Fibroblast of skin of left quadriceps (primary cell): ENCODE measurements around the gene PSMG3.
"Not testable (repeated sequence)": the region's sequence is repeated elsewhere in the genome, so short reads cannot be mapped to it uniquely, and the experiment has no call there.

Experiments
- DNase-seq, 2 experiments: peaks; one replicate each; pipeline ENCODE4 v3.0.0-alpha.2; 2013; ENCODE audit warnings: low read depth in 2 of 2

The PSMG3 gene

DNA sequence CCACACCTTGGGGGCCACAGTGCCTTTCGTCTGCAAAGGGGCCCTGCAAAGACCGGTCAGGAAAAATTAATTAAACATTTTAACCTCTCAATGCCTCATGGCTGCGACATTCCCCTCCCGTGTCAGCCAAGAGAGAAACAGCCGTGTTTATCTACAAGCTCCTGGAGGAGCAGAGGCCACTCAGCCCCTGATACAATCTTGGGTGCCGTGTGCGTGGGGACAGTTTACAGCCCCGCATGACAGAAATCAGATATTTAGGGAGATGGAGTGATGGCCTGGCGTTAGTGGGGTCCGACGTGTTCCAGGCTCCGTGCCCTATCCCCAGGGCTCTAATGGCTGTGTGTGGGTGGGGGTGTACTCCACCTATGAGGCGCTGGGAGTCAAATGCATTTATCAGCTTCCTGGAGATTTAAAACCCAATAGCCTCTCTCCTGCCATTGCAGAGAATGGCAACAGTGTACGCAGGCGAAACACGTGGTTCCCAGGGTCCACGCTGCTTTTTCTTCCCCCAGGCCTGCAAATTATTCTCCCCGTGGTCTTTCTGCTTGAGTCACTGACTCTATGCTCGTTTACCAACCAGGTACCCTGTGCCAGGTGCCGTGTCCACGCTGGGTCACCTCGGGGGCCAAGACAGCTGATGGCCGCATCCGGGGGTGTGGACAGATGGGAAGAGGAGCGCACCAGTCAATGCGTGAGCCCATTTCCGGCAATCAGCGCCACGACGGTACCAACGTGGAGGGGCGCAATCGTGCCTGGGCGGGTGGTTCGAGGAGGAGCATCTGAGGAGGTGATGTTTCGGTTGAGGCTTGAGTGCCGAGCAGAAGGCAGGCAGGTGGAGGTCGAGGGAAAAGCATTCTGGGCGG, 26.6 kb upstream of the PSMG3 start:
- DNase-seq: no peak

DNA sequence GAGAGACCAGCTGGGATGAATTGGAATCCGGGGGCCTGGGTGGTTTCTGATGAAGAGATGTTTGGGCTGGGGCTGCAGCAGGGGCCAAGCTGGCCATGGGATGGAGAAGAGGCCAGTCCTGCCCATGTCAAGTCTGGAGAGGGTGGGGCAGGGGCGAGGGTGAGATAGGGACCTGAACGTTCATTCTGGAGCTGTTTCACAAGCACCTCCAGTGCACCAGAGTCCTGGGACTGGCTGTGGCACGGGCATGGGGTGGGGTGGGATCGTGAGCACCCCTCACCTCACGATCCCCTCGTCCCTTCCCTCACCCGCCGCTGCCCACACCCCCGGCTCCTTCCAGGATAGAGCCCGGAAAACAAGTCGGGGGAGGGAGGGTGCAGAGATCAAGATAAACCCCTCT, 25.8 kb upstream of the PSMG3 start:
- DNase-seq: no peak

DNA sequence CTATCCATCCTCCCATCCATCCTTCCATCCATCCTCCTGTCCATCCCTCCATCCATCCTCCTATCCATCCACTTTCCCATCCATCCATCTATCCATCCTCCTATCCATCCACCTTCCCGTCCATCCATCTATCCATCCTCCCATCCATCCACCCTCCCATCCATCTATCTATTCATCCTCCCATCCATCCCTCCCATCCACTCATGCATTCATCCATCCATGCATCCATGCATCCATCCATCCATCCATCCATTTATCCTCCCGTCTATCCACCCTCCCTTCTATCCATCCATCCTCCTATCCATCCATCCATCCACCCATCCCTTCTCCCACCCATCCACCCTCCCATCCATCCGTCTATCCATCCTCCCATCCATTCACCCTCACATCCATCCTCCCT, 25.2 kb upstream of the PSMG3 start:
- no peak for DNase-seq

DNA sequence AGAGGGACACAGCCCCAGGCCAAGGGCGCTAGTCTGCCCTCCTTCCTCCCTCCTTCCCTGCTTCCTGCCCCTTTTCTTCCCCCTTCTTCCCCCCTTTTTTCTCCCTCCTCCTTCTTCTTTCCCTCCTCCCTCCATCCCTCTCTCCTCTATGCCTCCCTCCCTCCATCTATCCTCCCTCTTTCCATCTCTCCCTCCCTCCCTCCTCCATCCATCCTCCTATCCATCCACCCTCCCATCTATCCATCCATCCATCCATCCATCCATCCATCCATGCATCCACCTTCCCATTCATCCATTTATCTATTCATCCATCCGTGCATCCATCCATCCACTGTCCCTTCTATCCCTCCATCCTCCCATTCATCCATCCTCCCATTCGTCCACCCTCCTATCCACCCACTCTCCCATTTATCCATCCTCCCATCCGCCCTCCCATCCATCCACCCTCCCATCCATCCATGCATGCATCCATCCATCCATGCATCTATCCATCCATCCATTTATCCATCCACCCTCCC, 24.1 kb upstream of the PSMG3 start:
- no peak for DNase-seq

DNA sequence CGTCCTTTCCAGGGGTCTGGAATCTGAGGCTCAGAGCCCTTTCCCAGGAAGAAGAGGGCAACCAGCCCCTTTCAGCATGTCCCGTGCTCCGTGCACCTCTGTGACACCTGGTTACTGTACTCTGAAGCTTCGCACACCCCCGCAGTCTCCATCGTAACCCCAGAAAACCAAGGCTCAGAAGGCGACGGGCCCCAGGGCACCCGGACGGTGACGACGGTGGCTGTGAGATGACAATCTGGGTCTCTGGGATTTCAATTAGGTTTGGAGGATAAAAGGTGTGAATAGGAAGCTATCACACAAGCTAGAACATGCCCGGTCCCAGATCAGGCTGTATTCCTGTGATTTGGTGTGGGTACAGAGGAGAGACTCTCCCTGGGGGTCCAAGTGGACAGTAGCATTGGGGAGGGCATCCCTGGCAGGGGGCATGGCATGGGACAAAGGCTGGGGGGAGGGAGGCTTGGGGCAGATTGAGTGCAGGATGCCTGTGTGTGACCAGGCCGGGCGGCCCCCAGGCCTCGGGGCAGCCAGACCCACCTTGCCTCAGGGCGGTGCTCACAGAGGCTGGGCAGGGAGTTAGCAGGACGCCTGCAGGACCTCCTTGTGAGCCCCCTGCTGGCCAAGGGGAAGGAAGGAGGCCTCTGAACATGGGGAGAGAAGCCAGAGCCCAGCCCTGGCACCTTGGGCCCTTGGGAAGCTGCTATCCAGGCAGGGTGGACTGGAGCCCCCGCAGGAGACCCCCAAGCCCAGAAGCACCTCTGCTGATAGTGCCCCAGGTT, 23.4 kb upstream of the PSMG3 start:
- DNase-seq: no peak

DNA sequence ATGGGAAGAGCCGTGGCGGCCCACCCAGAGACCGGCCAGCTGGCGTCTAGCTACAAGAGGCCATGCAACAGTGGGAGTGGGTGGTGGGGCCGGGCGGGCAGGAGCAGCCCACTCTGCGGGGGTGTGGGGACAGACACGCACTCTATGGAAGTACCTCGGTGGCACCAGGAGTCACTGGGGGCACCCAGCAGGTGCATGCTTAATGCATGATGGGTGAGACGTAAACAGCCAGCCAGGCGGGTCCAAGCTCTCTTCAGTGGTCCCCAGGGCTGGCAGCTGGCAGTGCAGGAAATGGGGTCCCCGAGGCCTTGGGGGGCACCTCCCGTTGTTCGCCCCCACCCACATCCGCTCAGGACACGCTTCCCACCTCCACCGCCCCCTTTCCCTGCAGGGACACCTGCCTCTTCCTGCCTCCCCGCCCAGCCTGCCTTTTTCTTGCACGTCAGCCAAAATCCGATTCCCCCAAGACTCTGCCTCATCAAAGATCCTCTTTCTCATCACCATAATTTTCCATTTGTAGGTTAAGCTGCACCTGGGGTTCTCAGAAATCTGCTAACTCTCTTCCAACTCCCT, 22.6 kb upstream of the PSMG3 start:
- no peak for DNase-seq

DNA sequence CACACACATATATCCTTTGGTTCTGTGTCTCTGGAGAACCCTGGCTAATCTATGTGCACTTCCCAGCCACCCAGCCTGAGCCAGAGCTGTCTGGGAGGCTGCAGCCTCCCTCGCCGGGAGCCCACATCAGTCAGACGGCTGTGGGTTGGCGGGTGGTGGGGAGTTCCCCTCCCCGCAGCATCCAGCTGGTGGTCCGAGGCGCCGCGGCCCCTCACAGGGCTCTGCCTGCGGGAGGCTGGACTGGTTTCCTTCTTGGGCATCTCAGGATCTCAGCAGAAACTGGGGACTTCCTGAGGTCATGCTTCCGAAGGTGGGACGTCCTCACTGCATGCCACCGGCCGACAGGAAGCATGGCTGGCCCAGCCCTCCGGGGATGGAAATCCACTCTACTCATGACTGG, 22.0 kb upstream of the PSMG3 start:
- DNase-seq: no peak

DNA sequence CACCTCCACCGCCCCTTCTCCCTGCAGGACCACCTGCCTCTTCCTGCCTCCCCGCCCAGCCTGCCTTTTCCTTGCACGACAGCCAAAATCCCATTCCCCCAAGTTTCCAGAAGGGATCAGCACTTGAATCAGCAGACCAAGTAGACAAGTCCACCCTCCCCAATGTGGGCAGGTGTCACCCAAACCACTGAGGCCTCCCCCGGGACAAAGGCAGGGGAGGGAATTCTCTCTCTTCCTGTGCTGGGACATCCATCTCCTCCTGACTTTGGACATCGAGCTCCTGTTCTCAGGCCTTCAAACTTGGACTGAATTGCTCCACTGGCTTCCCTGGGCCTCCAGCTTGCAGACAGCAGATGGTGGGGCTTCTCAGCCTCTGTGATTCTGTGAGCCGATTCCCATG, 21.6 kb upstream of the PSMG3 start:
- DNase-seq: no peak

DNA sequence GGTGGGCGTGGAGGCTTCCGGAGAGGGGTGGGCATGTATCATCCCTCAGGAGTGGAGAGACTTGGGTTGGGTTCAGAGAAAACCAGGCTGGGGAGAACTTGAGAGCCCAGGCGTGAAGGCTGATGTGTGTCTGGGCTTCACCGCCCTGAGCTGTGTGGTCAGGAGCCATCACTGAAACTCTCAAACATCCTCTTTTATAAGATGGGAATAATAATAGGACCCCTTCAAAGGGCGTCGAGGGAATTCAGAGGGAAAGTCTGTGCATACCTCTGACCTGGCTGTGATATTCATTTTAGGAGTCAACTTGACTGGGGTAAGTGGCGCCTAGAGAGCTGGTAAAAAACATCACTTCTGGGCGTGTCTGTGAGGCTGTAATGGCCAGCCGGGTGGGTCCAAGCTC, 21.1 kb upstream of the PSMG3 start:
- DNase-seq: no peak

DNA sequence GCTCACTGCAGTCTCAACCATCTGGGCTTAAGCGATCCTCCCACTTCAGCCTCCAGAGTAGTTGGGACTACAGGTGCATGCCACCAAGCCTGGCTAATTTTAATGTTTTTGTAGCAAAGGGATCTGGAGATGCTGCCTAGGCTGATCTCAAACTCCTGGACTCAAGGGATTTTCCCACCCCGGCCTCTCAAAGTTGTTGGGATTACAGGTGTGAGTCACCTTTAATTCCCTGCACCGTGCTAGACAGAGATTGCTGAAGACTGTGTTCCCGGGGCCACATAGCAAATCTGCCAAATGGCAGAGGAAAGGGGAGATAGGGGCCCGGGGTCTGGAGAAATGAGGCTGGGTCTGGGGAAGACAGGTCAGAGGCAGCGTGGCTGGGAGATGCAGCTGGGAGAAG, 20.6 kb upstream of the PSMG3 start:
- DNase-seq: no peak

DNA sequence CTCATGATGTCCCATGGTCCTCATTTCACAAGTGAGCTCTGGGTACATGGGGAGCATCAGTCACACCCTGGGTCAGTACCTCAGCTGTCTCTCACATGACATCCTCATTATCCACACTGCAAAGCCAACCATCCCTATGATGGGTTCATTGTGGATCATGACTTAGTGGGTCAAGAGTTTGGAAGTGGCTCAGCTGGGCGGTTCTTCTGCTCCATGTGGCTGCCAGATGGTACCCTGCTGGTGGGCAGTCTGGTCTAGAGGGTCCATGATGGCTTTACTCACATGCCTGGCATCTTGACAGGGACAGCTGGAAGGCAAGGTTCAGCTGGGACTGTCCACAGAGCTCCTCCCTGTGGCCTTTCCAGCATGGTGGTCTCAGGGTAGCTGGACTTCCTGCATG, 19.1 kb upstream of the PSMG3 start:
- DNase-seq: no peak

DNA sequence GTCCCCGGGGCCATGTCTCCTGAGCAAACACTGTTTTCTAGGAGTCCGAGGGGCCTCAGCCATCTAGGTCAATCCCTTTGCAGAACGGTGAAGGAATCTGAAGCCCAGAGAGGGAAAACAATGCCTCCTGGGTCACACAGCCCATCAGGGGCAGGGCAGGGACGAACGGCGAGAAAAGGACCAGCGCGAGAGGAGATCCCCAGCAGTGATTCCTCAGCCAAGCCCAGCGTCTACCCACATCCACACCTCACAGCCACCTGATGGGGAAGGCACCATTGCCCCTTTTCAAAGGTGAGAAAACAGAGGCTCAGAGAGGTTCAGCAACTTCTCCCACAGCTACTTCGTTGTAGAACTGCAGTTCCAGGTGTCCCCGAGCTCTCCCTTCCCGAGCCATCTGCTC, 17.9 kb upstream of the PSMG3 start:
- no peak for DNase-seq

DNA sequence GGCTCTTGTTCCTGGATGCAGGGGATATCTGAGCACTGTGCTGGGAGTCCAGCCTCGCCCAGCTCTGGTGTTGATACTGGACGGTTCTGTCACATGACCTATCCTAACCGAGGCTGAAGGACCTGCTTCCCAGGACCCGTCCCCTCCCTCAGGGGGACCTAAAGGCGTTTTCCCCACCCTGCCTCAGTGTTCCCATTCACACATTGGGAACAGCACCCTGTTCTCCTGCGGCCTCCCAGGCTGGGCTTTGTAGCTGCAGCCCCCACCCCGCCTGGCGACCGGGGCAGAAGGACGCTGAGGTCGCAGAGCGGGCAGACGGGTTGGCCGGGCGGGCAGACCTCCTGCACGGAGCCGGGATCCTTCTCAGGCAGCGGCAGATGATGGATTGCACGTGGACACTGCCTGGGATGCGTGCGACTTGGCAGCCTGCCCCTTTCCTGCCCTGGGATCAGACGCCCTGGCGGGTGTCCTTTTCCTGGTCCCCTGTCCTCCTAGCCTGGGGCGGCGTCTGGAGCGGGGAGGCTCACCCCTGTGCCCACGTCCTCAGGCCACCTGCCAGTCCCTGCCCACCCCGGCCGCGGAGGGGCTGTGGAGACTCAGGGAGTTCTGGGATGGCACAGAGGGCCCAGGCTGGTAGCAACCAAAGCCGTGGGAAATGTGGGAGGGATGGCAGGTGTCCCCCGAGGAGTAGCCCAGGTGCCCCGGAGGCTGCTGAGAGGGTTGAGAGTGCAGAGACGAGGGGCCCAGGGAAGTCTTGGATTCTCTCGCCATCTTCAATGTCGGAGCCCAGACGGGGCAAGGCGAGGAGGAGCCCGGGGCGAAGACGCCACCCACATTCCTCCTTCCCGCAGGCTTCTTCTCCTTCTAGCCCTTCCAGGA, 17.2 kb upstream of the PSMG3 start:
- no peak for DNase-seq

DNA sequence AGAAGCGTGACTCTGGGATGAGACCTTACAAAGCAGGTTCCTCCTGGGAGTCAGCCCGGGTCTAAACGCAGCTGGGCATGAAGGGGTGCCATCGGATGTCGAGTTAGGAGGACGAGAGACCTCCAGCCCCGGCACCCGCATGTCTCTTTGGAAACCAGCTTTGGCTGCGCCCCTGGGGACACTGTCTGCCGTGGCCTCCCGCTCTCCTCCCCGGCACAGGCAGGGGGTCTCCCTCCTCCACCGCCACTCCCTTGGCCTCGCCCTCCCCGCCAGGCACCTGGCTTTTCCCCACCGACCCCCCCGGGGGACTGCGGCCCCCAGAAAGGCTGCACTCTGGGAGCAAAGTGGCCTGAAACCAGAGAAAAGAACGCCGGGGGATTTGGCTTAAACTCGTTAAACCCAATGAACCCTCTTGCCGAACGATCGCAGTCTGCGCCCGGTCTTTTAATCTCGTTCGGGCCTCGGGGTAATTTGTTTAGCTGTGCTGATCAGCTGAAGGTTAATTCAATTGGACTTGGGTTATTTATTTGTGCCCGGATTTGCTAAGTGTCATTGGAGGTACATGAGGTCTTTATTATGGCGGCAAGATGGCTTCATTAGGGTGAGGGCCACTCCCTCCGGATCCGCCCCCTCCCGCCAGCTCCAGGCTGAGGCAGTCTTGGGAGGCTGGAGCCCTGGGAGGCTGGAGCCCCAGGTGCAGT, 16.4 kb upstream of the PSMG3 start:
- no peak for DNase-seq

DNA sequence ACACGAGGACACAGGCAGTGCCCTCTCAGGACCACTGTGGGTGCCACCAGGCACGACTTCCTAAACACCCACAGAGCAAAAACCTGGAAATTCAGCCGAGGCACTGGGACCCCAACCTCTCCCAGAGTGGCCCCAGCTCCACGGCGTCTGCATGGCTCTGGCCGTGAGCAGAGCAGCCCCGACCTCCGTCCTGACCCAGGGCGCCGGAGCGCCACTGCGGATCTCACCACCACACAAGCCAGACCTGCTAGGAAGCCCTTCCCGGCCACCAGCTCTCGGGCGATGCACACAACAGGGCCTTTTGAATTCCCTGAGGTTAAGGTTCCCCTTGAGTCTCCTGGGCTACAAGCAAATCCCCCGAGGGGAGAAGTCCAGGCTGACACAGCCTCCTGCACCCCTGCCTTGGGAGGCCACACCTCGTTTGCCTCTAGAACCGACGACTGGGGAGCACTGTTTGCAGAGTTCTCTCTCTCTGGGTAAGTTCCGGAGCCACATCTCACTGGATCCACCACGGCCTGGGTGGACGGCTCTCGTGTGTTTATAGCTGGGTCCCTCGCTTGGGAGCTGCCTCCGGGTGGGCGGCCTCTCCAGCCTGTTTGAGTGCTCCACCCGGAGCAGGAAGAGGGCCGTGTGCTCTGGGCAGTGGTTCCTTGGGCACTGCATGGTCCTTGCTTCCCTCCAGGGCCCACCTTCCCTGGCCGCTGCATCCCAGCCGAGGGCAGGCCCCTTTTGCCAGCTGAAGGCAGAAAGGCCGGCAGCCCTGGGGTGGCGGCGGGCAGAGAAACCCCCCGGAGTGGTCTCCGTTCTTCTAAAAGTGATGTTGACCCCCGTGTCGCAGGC, 15.5 kb upstream of the PSMG3 start:
- no peak for DNase-seq

DNA sequence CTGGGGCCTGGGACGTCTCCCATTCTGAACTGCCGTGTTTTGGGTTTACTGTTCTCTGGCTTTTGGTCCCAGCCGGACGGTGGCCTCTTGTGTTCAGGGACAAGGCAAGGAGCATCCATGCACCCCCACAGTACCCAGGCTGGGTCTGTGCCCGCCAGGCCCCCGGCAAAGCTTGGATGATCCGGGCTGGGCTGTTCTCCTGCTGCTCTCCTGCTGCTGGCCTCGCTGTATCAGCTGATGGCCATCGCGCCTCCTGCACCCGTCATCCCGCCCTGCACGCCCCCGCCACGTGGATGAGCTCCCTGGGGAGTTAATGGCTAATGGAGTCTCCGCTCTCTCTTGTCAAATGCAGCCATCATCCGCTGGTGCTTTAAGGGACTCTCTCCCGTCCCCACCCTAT, 14.9 kb upstream of the PSMG3 start:
- DNase-seq: no peak

DNA sequence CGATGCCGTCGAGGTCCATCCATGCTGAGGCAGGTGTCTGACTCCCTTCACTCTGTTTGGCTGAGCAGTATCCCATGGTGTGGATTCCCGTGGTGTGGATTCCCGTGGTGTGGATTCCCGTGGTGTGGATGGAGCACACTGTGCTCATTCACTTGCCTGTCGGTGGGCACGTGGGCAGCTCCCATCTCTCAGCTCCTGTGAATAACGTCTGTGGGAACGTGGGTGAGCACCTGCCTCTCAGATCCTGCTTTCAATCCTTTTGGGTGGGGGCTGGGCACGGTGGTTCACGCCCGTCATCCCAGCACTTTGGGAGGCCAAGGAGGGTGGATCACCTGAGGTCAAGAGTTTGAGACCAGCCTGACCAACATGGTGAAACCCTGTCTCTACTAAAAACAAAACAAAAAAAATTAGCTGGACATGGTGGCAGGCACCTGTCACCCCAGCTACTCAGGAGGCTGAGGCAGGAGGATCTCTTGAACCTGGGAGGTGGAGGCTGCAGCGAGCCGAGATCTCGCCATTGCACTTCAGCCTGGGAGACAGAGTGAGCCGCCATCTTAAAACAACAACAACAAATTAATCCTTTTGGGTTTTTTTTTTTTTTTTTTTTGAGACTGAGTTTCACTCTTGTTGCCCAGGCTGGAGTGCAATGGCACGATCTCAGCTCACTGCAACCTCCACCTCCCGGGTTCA, 13.6 kb upstream of the PSMG3 start:
- not testable (repeated sequence) for DNase-seq

DNA sequence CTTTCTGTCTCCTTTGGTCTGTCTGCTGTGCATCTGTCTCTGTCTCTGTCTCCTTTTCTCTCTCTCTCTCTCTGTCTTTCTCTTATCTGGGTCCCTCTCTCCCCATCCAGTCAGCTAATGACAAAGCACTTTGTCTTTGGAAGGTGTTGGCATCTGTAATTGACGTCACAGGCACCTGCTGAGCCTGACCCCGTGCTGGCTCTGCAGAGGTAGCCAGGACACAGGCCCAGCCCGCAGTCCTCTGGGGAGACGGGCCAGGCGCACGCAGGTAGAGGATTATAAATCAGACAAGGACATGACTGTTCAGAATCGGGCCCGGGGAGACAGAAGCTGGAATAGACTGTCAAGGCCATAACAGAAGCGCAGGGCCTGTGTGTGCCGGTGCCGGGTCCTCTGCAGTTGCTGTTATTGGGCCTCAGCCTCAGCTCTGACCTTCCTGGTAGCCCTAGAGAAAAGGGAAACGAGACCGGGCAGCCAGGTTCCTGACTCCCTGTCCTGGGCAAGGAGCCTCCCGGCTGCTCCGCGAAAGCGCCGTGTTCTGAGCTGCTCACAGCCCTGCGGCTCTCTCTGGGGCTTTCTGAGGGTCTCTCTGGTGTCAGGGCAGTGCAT, 10.7 kb upstream of the PSMG3 start:
- DNase-seq: no peak
